ENCODE data around the gene CADM2.

The CADM2 gene

GRCh38 chr3:86104154-86104553, 1145.4 kb downstream of the CADM2 start:
- H3K9me2 ChIP-seq (ENCODE audit: low read depth, low read length) = no peaks in the 10 kb centered on the region
- H4K20me1 ChIP-seq (ENCODE audit: insufficient read depth, low read length) = no peaks in the 10 kb centered on the region
- no peaks in the 10 kb centered on the region for H3K4me1 ChIP-seq (ENCODE audit: insufficient read depth, low read length, severe bottlenecking)
- H3K79me2 ChIP-seq (ENCODE audit: insufficient read depth, low read length) = no peaks in the 10 kb centered on the region
- no peaks in the 10 kb centered on the region for H3K9me3 ChIP-seq (ENCODE audit: low read length)
- no peak overlapping the region for H3K4me2 ChIP-seq (ENCODE audit: low read length)
- H3K36me3 ChIP-seq (ENCODE audit: insufficient read depth, low read length) = no peaks in the 10 kb centered on the region
- H2AFZ ChIP-seq (ENCODE audit: low read length) = no peak overlapping the region
- no peak overlapping the region for H3K4me3 ChIP-seq (ENCODE audit: low read depth, low read length, poor library complexity, severe bottlenecking)
- H3F3A ChIP-seq (ENCODE audit: insufficient read depth, low read length) = no peaks in the 10 kb centered on the region
- TF ChIP-seq CTCF (IDR thresholded peaks at IDR 0.05; ENCODE audit: low read length) (no peak), EZH2 (IDR thresholded peaks at IDR 0.05; ENCODE audit: borderline replicate concordance, low read length) (no peak)
- H3K9ac ChIP-seq (ENCODE audit: low read length) = no peak overlapping the region
- H3K27ac ChIP-seq (ENCODE audit: low read depth, low read length, poor library complexity, severe bottlenecking) = no peak overlapping the region
- H3K27me3 ChIP-seq (ENCODE audit: insufficient read depth, low read length) = no peaks in the 10 kb centered on the region

- Histone ChIP-seq H3K9ac (ENCODE audit: low read length) (no peak overlapping the region), H3F3A (ENCODE audit: insufficient read depth, low read length) (no peaks in the 10 kb centered on the region), H3K9me2 (ENCODE audit: low read depth, low read length) (no peaks in the 10 kb centered on the region), H3K79me2 (ENCODE audit: insufficient read depth, low read length) (no peaks in the 10 kb centered on the region), H3K27ac (ENCODE audit: low read depth, low read length, poor library complexity, severe bottlenecking) (no peak overlapping the region), H3K4me1 (ENCODE audit: insufficient read depth, low read length, severe bottlenecking) (no peaks in the 10 kb centered on the region), H4K20me1 (ENCODE audit: insufficient read depth, low read length) (no peaks in the 10 kb centered on the region), H3K4me3 (ENCODE audit: low read depth, low read length, poor library complexity, severe bottlenecking) (no peak overlapping the region), H3K9me3 (ENCODE audit: low read length) (no peaks in the 10 kb centered on the region), H2AFZ (ENCODE audit: low read length) (no peak overlapping the region), H3K27me3 (ENCODE audit: insufficient read depth, low read length) (no peaks in the 10 kb centered on the region), H3K36me3 (ENCODE audit: insufficient read depth, low read length) (no peaks in the 10 kb centered on the region), H3K4me2 (ENCODE audit: low read length) (no peak overlapping the region)
- TF ChIP-seq EZH2 (IDR thresholded peaks at IDR 0.05; ENCODE audit: borderline replicate concordance, low read length) (no peak), CTCF (IDR thresholded peaks at IDR 0.05; ENCODE audit: low read length) (no peak)
Measured at GRCh38 chr3:86109434-86109833, 1150.6 kb downstream of the CADM2 start.
